GM12878 (cell line): ENCODE data around the gene MPC2.

Experiments used
- CBFB ChIP-seq: IDR thresholded peaks from 2 replicates; pipeline ENCODE4 v1.6.1; 2016; ENCODE audit warnings: antibody characterized with exemption, low read depth
- CHD4 ChIP-seq: fragments of 200-600 bp; sonication (generic); IDR thresholded peaks from 2 replicates; pipeline ENCODE4 v1.6.1; 2016; ENCODE audit warnings: mild to moderate bottlenecking
- CREB1 ChIP-seq: IDR thresholded peaks from 2 replicates; pipeline ENCODE4 v1.6.1; 2012; ENCODE audit warnings: low read depth, mild to moderate bottlenecking, inconsistent platforms
- EP300 ChIP-seq, 2 experiments: fragments of 150-350 bp in 1 of 2; IDR thresholded peaks; 2 replicates each; pipeline ENCODE4 v1.6.1; 2011 to 2012; ENCODE audit warnings: low read depth in 2 of 2, low read length in 2 of 2, borderline replicate concordance in 1 of 2, improper control_type of control experiment in 1 of 2, inconsistent platforms in 1 of 2; ENCODE audit not compliant: control insufficient read depth in 1 of 2
- IKZF2 ChIP-seq, 2 experiments: fragments of 450-650 bp; IDR thresholded peaks; 2 replicates each; pipeline ENCODE4 v1.6.1; 2017; ENCODE audit warnings: mild to moderate bottlenecking in 2 of 2, moderate library complexity in 2 of 2
- POLR2A ChIP-seq: IDR thresholded peaks from 2 replicates; pipeline ENCODE4 v1.6.1; 2011; ENCODE audit warnings: low read depth, mild to moderate bottlenecking, low read length
- POLR2AphosphoS2 ChIP-seq: IDR thresholded peaks from 2 replicates; pipeline ENCODE4 v1.6.1; 2011; ENCODE audit warnings: low read depth, mild to moderate bottlenecking, low read length, improper control_type of control experiment, moderate library complexity
- RELA ChIP-seq: fragments of 450-650 bp; IDR thresholded peaks from 2 replicates; pipeline ENCODE4 v1.8.0; 2014; ENCODE audit warnings: borderline replicate concordance; ENCODE audit not compliant: partially characterized antibody
- TAF1 ChIP-seq: IDR thresholded peaks from 2 replicates; pipeline ENCODE4 v1.6.1; 2011; ENCODE audit warnings: mild to moderate bottlenecking, low read depth, low read length, borderline replicate concordance
- YY1 ChIP-seq: IDR thresholded peaks from 2 replicates; pipeline ENCODE4 v1.6.1; 2011; ENCODE audit warnings: low read depth, mild to moderate bottlenecking, low read length
- TF ChIP-seq, protein P1 (sequence below), 3 experiments: IDR thresholded peaks in 2 of 3; conservative IDR thresholded peaks in 1 of 3; 2 replicates each; pipeline ENCODE4 v1.5.1; 2011; ENCODE audit warnings: low read depth in 3 of 3, low read length in 3 of 3, mild to moderate bottlenecking in 3 of 3, control low read depth in 2 of 3, moderate library complexity in 2 of 3, inconsistent platforms in 1 of 3, mixed read lengths in 1 of 3; ENCODE audit not compliant: control insufficient read depth in 2 of 3, insufficient read depth in 1 of 3; ENCODE audit errors: extremely low read depth in 1 of 3
- TF ChIP-seq, protein P2 (sequence below): fragments of 150-350 bp; IDR thresholded peaks from 2 replicates; pipeline ENCODE4 v1.6.1; 2014; ENCODE audit warnings: mild to moderate bottlenecking, low read depth, low read length
- TF ChIP-seq, protein P3 (sequence below): fragments of 450-650 bp; IDR thresholded peaks from 2 replicates; pipeline ENCODE4 v1.6.1; 2017; ENCODE audit warnings: mild to moderate bottlenecking, low read depth, inconsistent platforms; ENCODE audit not compliant: poor library complexity, severe bottlenecking

DNA sequence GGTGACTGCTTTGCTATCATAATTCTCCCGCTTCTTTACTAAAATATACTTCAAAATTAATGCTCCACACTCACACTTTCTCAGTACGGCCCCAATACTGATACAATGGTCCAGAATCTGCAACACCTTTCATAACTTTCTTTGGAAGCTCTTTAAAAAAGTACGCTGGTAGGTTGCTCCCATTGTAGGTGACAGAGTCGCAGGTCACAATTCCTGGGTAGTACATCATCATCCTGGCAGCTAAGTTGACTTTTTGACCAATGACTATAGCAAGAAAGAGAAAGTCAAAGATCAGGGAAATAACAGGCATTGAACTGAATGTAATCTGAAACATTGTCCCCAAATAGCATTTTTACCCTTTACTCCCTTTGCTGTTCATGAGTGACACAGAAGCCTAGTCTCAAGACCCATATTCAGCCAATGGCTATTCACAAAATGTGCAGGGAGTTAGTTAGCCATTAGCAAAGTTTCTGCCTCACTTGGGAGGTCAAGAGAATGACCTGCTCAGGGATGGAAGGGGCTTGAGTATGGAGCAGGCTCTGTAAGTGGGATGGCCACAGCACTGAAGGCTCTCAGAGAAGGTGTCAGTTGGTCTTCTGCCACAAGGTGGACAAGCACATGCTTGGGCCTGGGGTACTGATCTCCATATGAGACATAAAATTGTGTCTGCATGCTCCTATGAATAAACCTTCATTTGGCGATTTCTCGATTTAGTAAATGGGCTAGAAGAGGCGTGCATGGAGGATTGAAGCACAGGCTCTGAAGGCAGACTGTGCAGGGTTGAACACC lies 58.3 kb downstream of the MPC2 start:
- TF ChIP-seq POLR2A: no peak
- TF ChIP-seq IKZF2 (IDR thresholded peaks at IDR 0.05): no peak
- TF ChIP-seq CREB1: no peak
- TF ChIP-seq, protein P1, sequence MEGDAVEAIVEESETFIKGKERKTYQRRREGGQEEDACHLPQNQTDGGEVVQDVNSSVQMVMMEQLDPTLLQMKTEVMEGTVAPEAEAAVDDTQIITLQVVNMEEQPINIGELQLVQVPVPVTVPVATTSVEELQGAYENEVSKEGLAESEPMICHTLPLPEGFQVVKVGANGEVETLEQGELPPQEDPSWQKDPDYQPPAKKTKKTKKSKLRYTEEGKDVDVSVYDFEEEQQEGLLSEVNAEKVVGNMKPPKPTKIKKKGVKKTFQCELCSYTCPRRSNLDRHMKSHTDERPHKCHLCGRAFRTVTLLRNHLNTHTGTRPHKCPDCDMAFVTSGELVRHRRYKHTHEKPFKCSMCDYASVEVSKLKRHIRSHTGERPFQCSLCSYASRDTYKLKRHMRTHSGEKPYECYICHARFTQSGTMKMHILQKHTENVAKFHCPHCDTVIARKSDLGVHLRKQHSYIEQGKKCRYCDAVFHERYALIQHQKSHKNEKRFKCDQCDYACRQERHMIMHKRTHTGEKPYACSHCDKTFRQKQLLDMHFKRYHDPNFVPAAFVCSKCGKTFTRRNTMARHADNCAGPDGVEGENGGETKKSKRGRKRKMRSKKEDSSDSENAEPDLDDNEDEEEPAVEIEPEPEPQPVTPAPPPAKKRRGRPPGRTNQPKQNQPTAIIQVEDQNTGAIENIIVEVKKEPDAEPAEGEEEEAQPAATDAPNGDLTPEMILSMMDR (IDR thresholded peaks at IDR 0.05 in 2 of 3, conservative IDR thresholded peaks at IDR 0.05 in 1 of 3; ENCODE audit: control insufficient read depth in 2 of 3, extremely low read depth in 1 of 3, insufficient read depth in 1 of 3, low read depth in 3 of 3, low read length in 3 of 3): no peak
- TF ChIP-seq CHD4: no peak
- TF ChIP-seq, protein P2, sequence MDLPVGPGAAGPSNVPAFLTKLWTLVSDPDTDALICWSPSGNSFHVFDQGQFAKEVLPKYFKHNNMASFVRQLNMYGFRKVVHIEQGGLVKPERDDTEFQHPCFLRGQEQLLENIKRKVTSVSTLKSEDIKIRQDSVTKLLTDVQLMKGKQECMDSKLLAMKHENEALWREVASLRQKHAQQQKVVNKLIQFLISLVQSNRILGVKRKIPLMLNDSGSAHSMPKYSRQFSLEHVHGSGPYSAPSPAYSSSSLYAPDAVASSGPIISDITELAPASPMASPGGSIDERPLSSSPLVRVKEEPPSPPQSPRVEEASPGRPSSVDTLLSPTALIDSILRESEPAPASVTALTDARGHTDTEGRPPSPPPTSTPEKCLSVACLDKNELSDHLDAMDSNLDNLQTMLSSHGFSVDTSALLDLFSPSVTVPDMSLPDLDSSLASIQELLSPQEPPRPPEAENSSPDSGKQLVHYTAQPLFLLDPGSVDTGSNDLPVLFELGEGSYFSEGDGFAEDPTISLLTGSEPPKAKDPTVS: no peak
- TF ChIP-seq POLR2AphosphoS2: no peak
- no peak for TF ChIP-seq YY1
- no peak for TF ChIP-seq TAF1
- TF ChIP-seq EP300 (IDR thresholded peaks at IDR 0.05; ENCODE audit: borderline replicate concordance in 1 of 2, control insufficient read depth in 1 of 2, low read depth in 2 of 2, low read length in 2 of 2): no peak
- no peak for TF ChIP-seq CBFB
- no peak for TF ChIP-seq RELA
- TF ChIP-seq, protein P3, sequence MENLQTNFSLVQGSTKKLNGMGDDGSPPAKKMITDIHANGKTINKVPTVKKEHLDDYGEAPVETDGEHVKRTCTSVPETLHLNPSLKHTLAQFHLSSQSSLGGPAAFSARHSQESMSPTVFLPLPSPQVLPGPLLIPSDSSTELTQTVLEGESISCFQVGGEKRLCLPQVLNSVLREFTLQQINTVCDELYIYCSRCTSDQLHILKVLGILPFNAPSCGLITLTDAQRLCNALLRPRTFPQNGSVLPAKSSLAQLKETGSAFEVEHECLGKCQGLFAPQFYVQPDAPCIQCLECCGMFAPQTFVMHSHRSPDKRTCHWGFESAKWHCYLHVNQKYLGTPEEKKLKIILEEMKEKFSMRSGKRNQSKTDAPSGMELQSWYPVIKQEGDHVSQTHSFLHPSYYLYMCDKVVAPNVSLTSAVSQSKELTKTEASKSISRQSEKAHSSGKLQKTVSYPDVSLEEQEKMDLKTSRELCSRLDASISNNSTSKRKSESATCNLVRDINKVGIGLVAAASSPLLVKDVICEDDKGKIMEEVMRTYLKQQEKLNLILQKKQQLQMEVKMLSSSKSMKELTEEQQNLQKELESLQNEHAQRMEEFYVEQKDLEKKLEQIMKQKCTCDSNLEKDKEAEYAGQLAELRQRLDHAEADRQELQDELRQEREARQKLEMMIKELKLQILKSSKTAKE: no peak
